H1 (cell line): Measurements from ENCODE around the gene PFDN4. TPM values are rescaled to one million over a fixed set of nuclear protein-coding genes. Genes with fewer than 3 reads are reported as not detected.

Experiments
- CTCF ChIA-PET: fragments of 300-600 bp; sonication (Branson Sonifier 250); formaldehyde crosslinking; loops from one replicate; lab custom pipeline; 2021; ENCODE audit not compliant: partially characterized antibody; lab: Charles Lee
- POLR2A ChIA-PET: fragments of 300-600 bp; sonication (Branson Sonifier 250); formaldehyde crosslinking; loops from one replicate; lab custom pipeline; 2021; ENCODE audit warnings: inconsistent platforms; ENCODE audit not compliant: partially characterized antibody; lab: Charles Lee
- DNase-seq, 2 experiments: peaks; one replicate each; pipeline versions ENCODE4 v3.0.0 to v3.0.0-alpha.2; 2010 to 2022; ENCODE audit warnings: low spot score in 2 of 2, low read depth in 1 of 2, mixed read lengths in 1 of 2
- FAIRE-seq: peaks from 2 replicates; lab custom pipeline; 2011; peaks lifted over from hg19 to GRCh38; lab: Jason Lieb, UNC
- H2AFZ ChIP-seq: 2 replicates; pipeline ENCODE4 v1.8.1; 2012; ENCODE audit warnings: low read length, inconsistent platforms
- H2AK5ac ChIP-seq: 2 replicates; pipeline ENCODE4 v1.6.1; 2013; ENCODE audit warnings: low read depth, low read length
- H2BK120ac ChIP-seq: replicated peaks from 2 replicates; pipeline ENCODE3; 2013; ENCODE audit warnings: low read depth, low read length, inconsistent platforms
- H2BK12ac ChIP-seq: 2 replicates; pipeline ENCODE4 v1.6.1; 2013; ENCODE audit warnings: low read depth, low read length
- H2BK15ac ChIP-seq: 2 replicates; pipeline ENCODE4 v1.6.1; 2013; ENCODE audit warnings: low read length
- H2BK20ac ChIP-seq: 2 replicates; pipeline ENCODE4 v1.6.1; 2013; ENCODE audit warnings: low read length
- H2BK5ac ChIP-seq: 2 replicates; pipeline ENCODE4 v1.6.1; 2013; ENCODE audit warnings: low read depth, low read length
- H3K14ac ChIP-seq: 2 replicates; pipeline ENCODE4 v1.6.1; 2013; ENCODE audit warnings: inconsistent platforms; ENCODE audit not compliant: insufficient read length
- H3K18ac ChIP-seq: 2 replicates; pipeline ENCODE4 v1.6.1; 2013; ENCODE audit warnings: low read length; ENCODE audit errors: extremely low read depth
- H3K23ac ChIP-seq: 2 replicates; pipeline ENCODE4 v1.6.1; 2013; ENCODE audit warnings: inconsistent platforms; ENCODE audit not compliant: insufficient read length
- H3K23me2 ChIP-seq: 2 replicates; pipeline ENCODE4 v1.6.1; 2013; ENCODE audit warnings: low read depth, low read length
- H3K27ac ChIP-seq: 2 replicates; pipeline ENCODE4 v1.6.1; 2011; ENCODE audit warnings: low read depth, low read length, inconsistent platforms
- H3K27me3 ChIP-seq, 4 experiments: replicated peaks in 1 of 4; 1 replicate in 1 of 4; 2 replicates in 3 of 4; pipeline versions ENCODE4 v1.6.1 to v1.8.1; 2011 to 2013; ENCODE audit warnings: low read length in 3 of 4, mild to moderate bottlenecking in 3 of 4, inconsistent platforms in 2 of 4, mixed read lengths in 2 of 4, moderate library complexity in 1 of 4; ENCODE audit not compliant: control insufficient read depth in 3 of 4, insufficient read depth in 3 of 4; ENCODE audit errors: extremely low read depth in 1 of 4
- H3K36me3 ChIP-seq, 4 experiments: 2 replicates each; pipeline versions ENCODE4 v1.6.1 to v1.8.1; 2011 to 2013; ENCODE audit warnings: mild to moderate bottlenecking in 4 of 4, low read length in 3 of 4, moderate library complexity in 2 of 4, control low read depth in 1 of 4, inconsistent platforms in 1 of 4; ENCODE audit not compliant: insufficient read depth in 4 of 4, control insufficient read depth in 2 of 4
- H3K4ac ChIP-seq: replicated peaks from 2 replicates; pipeline ENCODE3; 2013; ENCODE audit warnings: low read length, low read depth, mixed read lengths, inconsistent platforms; ENCODE audit not compliant: insufficient read length
- H3K4me1 ChIP-seq, 4 experiments: replicated peaks in 1 of 4; 1 replicate in 1 of 4; 2 replicates in 3 of 4; pipeline versions ENCODE4 v1.6.1 to v1.8.1; 2011 to 2013; ENCODE audit warnings: low read length in 3 of 4, inconsistent platforms in 2 of 4, mixed read lengths in 1 of 4; ENCODE audit not compliant: insufficient read depth in 4 of 4, control insufficient read depth in 3 of 4
- H3K4me2 ChIP-seq, 2 experiments: 2 replicates each; pipeline versions ENCODE4 v1.6.1 to v1.8.1; 2011 to 2013; ENCODE audit warnings: low read depth in 2 of 2, low read length in 2 of 2, control low read depth in 1 of 2, inconsistent platforms in 1 of 2, mild to moderate bottlenecking in 1 of 2; ENCODE audit not compliant: insufficient read depth in 1 of 2
- H3K4me3 ChIP-seq, 4 experiments: fragments of 200-600, 300-600 bp in 1 of 4; sonication (generic), shearing (Covaris generic), sonication (Bioruptor Twin) in 1 of 4; 2 replicates each; pipeline versions ENCODE4 v1.5.1 to v1.8.1; 2011 to 2016; ENCODE audit warnings: low read length in 4 of 4, low read depth in 3 of 4, control low read depth in 2 of 4, inconsistent platforms in 2 of 4, mild to moderate bottlenecking in 2 of 4, mixed read lengths in 1 of 4, moderate library complexity in 1 of 4; ENCODE audit not compliant: insufficient read depth in 2 of 4; ENCODE audit errors: extremely low read depth in 1 of 4
- H3K56ac ChIP-seq: replicated peaks from 2 replicates; pipeline ENCODE3; 2013; ENCODE audit warnings: low read depth, mild to moderate bottlenecking, mixed read lengths, low read length, inconsistent platforms; ENCODE audit not compliant: insufficient read length
- H3K79me1 ChIP-seq: 2 replicates; pipeline ENCODE4 v1.6.1; 2013; ENCODE audit warnings: low read depth, low read length, control low read depth
- H3K79me2 ChIP-seq, 2 experiments: 2 replicates each; pipeline versions ENCODE4 v1.6.1 to v1.8.1; 2012 to 2013; ENCODE audit warnings: low read length in 2 of 2, mild to moderate bottlenecking in 2 of 2, inconsistent platforms in 1 of 2; ENCODE audit not compliant: insufficient read depth in 2 of 2, control insufficient read depth in 1 of 2
- H3K9ac ChIP-seq, 4 experiments: replicated peaks in 1 of 4; 1 replicate in 1 of 4; 2 replicates in 3 of 4; pipeline versions ENCODE4 v1.6.1 to v1.8.1; 2011 to 2013; ENCODE audit warnings: low read depth in 3 of 4, low read length in 3 of 4, control low read depth in 2 of 4, mild to moderate bottlenecking in 2 of 4, moderate library complexity in 2 of 4, inconsistent platforms in 1 of 4; ENCODE audit errors: extremely low read depth in 1 of 4
- H3K9me3 ChIP-seq, 2 experiments: 2 replicates each; pipeline versions ENCODE4 v1.6.1 to v1.8.1; 2012 to 2013; ENCODE audit warnings: mild to moderate bottlenecking in 2 of 2, moderate library complexity in 2 of 2, control low read depth in 1 of 2, inconsistent platforms in 1 of 2, low read depth in 1 of 2, low read length in 1 of 2, mixed read lengths in 1 of 2; ENCODE audit not compliant: insufficient read depth in 2 of 2
- H4K20me1 ChIP-seq, 2 experiments: replicated peaks in 1 of 2; 2 replicates each; pipeline versions ENCODE3 to v1.8.1; 2011 to 2013; ENCODE audit warnings: inconsistent platforms in 2 of 2, low read length in 2 of 2, mild to moderate bottlenecking in 1 of 2; ENCODE audit not compliant: insufficient read depth in 2 of 2, control insufficient read depth in 1 of 2
- H4K5ac ChIP-seq: 2 replicates; pipeline ENCODE4 v1.6.1; 2013; ENCODE audit warnings: low read length, low read depth, mixed read lengths, inconsistent platforms; ENCODE audit not compliant: insufficient read length
- H4K8ac ChIP-seq: 2 replicates; pipeline ENCODE4 v1.8.0; 2013; ENCODE audit warnings: mild to moderate bottlenecking, moderate library complexity, low read length, inconsistent platforms; ENCODE audit not compliant: insufficient read depth; ENCODE audit errors: extremely low read depth
- H4K91ac ChIP-seq: replicated peaks from 2 replicates; pipeline ENCODE3; 2013; ENCODE audit warnings: low read length, mixed read lengths, inconsistent platforms; ENCODE audit not compliant: insufficient read length
- BCL11A ChIP-seq, 2 experiments: IDR thresholded peaks; one replicate each; pipeline ENCODE4 v1.6.1; 2011; ENCODE audit warnings: low read depth in 2 of 2, low read length in 2 of 2, mild to moderate bottlenecking in 2 of 2
- GTF2F1 ChIP-seq: IDR thresholded peaks from 2 replicates; pipeline ENCODE4 v1.6.1; 2012; ENCODE audit warnings: low read depth, low read length, improper control_type of control experiment, borderline replicate concordance
- KDM4A ChIP-seq: IDR thresholded peaks from one replicate; pipeline ENCODE4 v1.7.1; 2012; ENCODE audit warnings: low read depth, mild to moderate bottlenecking, moderate library complexity, low read length, inconsistent platforms; ENCODE audit not compliant: severe bottlenecking
- POU5F1 ChIP-seq: IDR thresholded peaks from 2 replicates; pipeline ENCODE4 v1.6.1; 2011; ENCODE audit warnings: low read depth, mild to moderate bottlenecking, low read length, moderate library complexity
- WGBS, 2 experiments: shearing (Covaris generic) in 1 of 2; methylation state at CpG; one replicate each; pipeline versions ENCODE4 v1.1.6 to v1.1.7; 2013 to 2015; ENCODE audit warnings: low lambda C conversion rate in 2 of 2, mixed read lengths in 2 of 2, inconsistent platforms in 1 of 2, low coverage in 1 of 2, missing lambda C conversion rate in 1 of 2; ENCODE audit not compliant: insufficient replicate concordance in 2 of 2, insufficient coverage in 1 of 2, insufficient read length in 1 of 2; ENCODE audit errors: extremely low coverage in 1 of 2, missing lambda C conversion rate in 1 of 2; 5-methylcytosine and 5-hydroxymethylcytosine counted together
- polyA plus RNA-seq, 7 experiments: library from polyadenylated mRNA; depleted of rRNA in 3 of 7; stranded (reverse) in 5 of 7; unstranded in 2 of 7; fragments of >200 nt in 5 of 7; fragments of 200-250 nt in 2 of 7; gene quantifications; 1 replicate in 5 of 7; 2 replicates in 1 of 7; 4 replicates in 1 of 7; pipeline versions ENCODE4 v1.2.1 to v1.2.3, GENCODE V29; 2011 to 2013; ENCODE audit warnings: missing spikeins in 2 of 7, mixed read lengths in 2 of 7
- total RNA-seq: library from RNA; stranded (reverse); fragmentation: NEBNext Ultra II Directional; extraction: Animal tissue kit (Norgen Biotek cat#: 25700); gene quantifications from 2 replicates; pipeline ENCODE4 v1.2.1, GENCODE V29; 2021
- TF ChIP-seq, protein P1 (sequence below): IDR thresholded peaks from 2 replicates; pipeline ENCODE4 v1.6.1; 2011; ENCODE audit warnings: low read length, improper control_type of control experiment
- TF ChIP-seq, protein P2 (sequence below): IDR thresholded peaks from 2 replicates; pipeline ENCODE4 v1.6.1; 2012; ENCODE audit warnings: low read length, inconsistent platforms
- TF ChIP-seq, protein P3 (sequence below): IDR thresholded peaks from 2 replicates; pipeline ENCODE4 v1.6.1; 2012; ENCODE audit warnings: inconsistent platforms

The PFDN4 gene
- total and polyA plus RNA-seq, 2 of the 8 experiments (the other 6 are each of a cell fraction or from before 2014, with no cell fraction given) = 41.9 to 96.8 TPM

DNA sequence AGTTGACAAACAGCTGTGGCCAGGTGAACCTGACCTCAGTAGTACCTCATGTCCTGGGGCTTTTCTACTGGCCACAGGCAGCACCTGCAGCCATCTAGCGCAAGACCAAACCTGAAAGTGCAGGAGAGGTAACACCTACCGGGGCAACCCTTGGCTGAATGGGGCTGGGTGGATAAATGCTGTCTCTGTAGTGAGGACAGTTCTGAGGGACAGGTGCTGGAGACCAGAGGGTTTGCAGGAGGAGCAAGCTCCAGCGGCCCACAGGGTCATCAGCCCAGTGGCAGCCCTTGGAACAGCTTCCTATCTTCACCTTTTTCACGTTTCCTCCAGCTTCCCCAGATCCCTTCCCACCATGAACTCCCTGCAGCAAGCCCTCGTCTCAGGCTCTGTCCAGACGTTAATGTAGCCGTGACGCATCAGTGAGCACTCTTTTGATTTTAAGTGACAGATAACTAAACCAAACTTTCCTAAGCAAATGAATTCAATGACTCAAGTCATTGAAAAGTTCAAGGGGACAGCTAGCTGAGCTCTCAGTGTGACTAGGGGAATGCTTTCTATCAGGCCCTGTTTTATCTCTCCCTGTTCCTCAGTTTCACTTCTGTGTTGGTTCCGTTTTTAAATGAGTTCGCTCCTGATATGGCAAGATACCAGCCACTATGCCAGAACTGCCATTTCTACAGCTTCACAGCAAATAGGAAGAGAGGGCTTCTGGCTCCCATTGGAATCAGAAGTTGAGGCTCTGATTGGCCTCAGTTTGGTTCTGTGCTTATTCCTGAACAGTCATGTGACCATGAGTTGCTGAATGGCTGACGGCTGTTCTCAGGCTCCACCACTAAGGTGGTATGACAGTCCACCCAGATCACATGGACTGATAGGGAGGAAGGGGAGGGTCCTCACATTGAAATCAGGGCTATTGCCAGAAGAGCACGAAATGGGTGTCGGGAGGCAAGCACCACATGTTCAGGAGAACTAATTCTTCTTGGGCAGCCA, 12.1 kb upstream of the PFDN4 start:
- POLR2A ChIA-PET = no interaction called here
- TF ChIP-seq POU5F1 (no peak), BCL11A (IDR thresholded peaks at IDR 0.05; ENCODE audit: low read depth in 2 of 2, low read length in 2 of 2) (no peak), KDM4A (no peak), GTF2F1 (no peak)
- TF ChIP-seq, protein P1, sequence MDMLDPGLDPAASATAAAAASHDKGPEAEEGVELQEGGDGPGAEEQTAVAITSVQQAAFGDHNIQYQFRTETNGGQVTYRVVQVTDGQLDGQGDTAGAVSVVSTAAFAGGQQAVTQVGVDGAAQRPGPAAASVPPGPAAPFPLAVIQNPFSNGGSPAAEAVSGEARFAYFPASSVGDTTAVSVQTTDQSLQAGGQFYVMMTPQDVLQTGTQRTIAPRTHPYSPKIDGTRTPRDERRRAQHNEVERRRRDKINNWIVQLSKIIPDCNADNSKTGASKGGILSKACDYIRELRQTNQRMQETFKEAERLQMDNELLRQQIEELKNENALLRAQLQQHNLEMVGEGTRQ = no peak
- TF ChIP-seq, protein P2, sequence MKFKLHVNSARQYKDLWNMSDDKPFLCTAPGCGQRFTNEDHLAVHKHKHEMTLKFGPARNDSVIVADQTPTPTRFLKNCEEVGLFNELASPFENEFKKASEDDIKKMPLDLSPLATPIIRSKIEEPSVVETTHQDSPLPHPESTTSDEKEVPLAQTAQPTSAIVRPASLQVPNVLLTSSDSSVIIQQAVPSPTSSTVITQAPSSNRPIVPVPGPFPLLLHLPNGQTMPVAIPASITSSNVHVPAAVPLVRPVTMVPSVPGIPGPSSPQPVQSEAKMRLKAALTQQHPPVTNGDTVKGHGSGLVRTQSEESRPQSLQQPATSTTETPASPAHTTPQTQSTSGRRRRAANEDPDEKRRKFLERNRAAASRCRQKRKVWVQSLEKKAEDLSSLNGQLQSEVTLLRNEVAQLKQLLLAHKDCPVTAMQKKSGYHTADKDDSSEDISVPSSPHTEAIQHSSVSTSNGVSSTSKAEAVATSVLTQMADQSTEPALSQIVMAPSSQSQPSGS = no peak
- TF ChIP-seq, protein P3, sequence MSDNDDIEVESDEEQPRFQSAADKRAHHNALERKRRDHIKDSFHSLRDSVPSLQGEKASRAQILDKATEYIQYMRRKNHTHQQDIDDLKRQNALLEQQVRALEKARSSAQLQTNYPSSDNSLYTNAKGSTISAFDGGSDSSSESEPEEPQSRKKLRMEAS = no peak
- TF ChIP-seq, all 59 proteins: peak for 0
- Histone ChIP-seq H3K4me3 (no peak overlapping the region), H3K27ac (no peak overlapping the region), H3K4me1 (peaks cover 0 to under 1% (median 0%) of the 10 kb centered on the region in 4 experiments; a peak in 1 of 7 replicates), H3K9me3 (no peaks in the 10 kb centered on the region), H3K4ac (no peak overlapping the region), H3K23ac (no peak overlapping the region), H3K79me2 (no peaks in the 10 kb centered on the region), H4K91ac (no peak overlapping the region), H3K23me2 (no peaks in the 10 kb centered on the region), H3K79me1 (no peaks in the 10 kb centered on the region), H3K4me2 (no peak overlapping the region), H3K9ac (no peak overlapping the region), H2BK15ac (no peak overlapping the region), H4K5ac (no peak overlapping the region), H2BK20ac (no peak overlapping the region), H2AFZ (peak overlapping the region; percentile 45), H2BK5ac (no peak overlapping the region), H2AK5ac (no peak overlapping the region), H3K27me3 (no peaks in the 10 kb centered on the region), H4K20me1 (no peaks in the 10 kb centered on the region), H4K8ac (no peak overlapping the region), H3K18ac (no peak overlapping the region), H3K56ac (no peak overlapping the region), H2BK120ac (no peak overlapping the region), H3K14ac (no peak overlapping the region), H2BK12ac (no peak overlapping the region), H3K36me3 (no peaks in the 10 kb centered on the region)
- no peak for DNase-seq
- WGBS, 2 experiments = 86% methylated on average over 13 of the region's 13 CpGs; no CpG with 5 or more reads in 1 of the 2 experiments
- CTCF ChIA-PET = interaction anchor here (0.6 to 23.7 kb wide), 9 partner anchors 8 to 452 kb away, joined by 3 to 591 read pairs (median 3); no protein-coding TSS in a partner anchor
- no peak for FAIRE-seq
